Fibroblast of upper back skin (primary cell): ENCODE data around the gene ZG16B.

Experiments
- DNase-seq: peaks from one replicate; pipeline ENCODE4 v3.0.0-alpha.2; 2013

Gene ZG16B

GRCh38 chr16:2825906-2826305 is 4.2 kb upstream of the ZG16B start:
- DNase-seq, result no peak

GRCh38 chr16:2826591-2827373 is 3.3 kb upstream of the ZG16B start:
- no peak for DNase-seq

DNA sequence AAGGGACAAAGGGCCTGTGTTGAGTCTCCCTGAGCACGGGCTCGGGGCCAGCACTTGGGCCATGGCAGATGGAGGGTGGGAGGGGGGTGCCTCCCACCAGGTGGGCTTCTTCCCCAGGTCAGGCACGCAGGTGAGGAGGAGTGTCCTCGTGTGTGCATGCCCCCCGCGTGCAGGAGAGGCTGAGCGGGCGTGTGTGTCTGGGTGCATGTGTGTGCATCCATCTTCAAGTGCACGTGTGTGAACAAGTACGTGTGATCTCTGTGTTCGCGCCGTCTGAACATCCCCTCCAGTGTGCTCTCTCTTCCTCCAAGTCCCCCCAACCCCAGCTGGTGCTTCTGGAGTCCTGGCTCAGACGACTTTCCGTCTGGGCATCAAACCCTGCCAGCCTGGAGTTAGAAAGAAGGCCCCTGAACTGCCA is 2.7 kb upstream of the ZG16B start:
- DNase-seq, result no peak

- DNase-seq, result no peak
Observed at GRCh38 chr16:2827831-2828520, 2.1 kb upstream of the ZG16B start.

DNA sequence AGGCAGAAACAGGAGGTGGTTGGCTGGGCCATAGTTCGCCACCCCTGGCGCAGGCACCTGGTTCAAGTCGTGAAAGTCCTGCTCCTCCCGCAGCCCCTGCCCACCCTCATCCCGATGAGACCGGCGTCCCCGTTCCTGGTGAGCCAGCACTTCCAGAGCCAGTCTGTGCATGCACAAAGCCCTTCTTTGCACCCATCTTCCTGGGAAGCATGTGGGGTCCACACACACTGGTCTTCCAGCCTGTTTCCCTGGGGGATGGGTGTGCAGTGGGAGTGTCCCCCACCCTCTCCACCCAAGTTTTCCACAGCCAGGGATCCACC is 1.6 kb upstream of the ZG16B start:
- no peak for DNase-seq

- no peak for DNase-seq
Observed at GRCh38 chr16:2828876-2829430, 1.1 kb upstream of the ZG16B start.

GRCh38 chr16:2830355-2830695 is 222 bp downstream of the ZG16B start:
- no peak for DNase-seq

DNA sequence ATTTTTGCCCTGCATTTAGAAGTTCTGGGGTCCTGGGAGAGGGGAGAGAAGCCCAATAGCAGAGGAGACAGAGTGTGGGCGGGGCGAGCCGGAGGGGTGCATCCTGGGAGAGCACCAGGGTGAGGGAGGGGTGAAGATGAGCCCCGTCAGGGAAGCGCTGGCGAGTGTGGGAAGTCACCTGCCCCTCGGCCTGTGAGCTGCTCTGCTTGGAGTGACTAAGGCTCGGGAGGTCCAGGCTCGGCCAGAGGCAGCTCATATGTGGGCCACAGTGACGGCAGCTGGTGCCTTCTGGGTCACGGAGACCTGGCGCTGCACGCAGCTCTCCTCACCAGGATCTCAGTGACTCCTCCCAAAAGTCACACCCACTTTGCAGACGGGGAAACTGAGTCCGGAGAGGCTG is 1.1 kb downstream of the ZG16B start:
- no peak for DNase-seq

GRCh38 chr16:2833776-2834175 is 3.7 kb downstream of the ZG16B start:
- no peak for DNase-seq

- DNase-seq, result no peak
Observed at GRCh38 chr16:2834968-2835367, 4.9 kb downstream of the ZG16B start.

- peak; percentile 100 for DNase-seq
Observed at GRCh38 chr16:2835638-2836493, 5.8 kb downstream of the ZG16B start.

DNA sequence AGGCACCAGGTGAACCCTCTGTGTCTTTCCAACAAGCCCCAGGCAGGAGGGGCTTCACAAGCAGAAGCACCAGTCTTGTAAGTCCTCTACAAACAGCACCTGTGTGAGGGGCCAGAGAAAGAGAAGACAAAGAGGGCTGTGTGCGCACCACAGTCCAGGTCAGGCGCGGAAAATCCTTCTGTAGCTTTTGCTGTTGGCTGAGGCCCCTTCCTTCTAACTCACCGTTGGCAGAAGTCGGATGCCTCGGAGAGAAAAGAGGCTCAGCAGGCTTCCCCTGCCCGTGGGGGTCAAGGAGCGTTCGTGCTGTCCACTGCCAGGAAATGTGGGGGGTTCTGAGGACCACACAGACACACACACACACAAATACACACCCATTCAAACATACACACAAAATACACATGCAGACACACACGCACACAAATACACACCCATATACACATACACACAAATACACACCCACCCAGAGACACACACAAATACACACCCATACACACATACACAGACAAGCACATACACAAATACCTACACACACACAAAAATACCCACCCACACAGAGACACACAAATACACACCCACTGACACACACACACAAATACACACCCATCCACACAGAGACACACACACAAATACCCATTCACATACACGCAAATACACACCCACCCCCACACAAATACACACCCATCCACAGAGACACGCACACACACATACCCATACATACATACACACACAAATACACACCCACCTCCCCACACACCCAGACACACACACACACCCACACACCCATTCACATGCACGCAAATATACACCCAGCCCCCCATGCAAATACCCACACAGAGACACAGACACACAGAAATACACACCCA is 6.8 kb downstream of the ZG16B start:
- DNase-seq, result peak; percentile 13

- peak; percentile 82 for DNase-seq
Observed at GRCh38 chr16:2838928-2839327, 8.8 kb downstream of the ZG16B start.

DNA sequence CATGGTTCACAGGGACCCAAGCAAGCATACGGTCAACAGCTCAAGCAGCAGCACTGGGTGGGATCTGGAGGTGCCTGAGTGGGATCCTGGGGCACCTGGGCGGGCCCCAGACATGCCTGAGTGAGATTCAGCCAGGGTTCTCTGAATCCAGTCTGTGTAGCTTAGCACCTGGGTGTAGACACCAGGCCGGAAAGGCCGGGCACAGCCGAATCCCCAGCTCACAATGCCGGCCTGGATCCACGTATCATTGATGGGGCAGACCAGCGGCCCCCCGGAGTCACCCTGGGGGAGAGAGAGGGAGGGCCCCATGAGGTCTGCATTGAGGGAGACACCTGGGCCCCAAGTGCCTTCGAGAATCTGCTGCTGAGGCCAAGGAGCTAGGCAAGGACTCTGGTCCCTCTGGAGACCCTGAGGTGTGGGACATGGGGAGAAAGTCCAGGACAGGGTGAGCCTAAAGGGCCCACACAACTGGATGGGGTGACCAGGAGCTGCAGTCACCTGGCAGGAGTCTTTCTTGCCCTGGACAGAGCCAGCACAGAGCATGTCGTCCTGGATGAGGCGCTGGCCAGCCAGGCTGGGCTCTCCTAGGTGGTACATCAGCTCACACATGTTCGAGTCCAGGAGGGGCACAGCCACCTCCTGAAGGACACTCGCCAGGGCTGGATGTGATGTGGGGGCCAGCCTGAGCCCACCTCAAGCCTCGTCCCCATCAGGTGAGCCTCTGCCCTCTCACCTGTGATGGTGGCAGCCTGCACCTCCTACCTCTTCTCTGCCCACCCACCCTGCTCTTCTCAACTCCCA is 9.7 kb downstream of the ZG16B start:
- DNase-seq, result no peak

- no peak for DNase-seq
Observed at GRCh38 chr16:2840914-2841313, 10.8 kb downstream of the ZG16B start.

GRCh38 chr16:2841606-2842339 is 11.7 kb downstream of the ZG16B start:
- DNase-seq, result no peak

- peak; percentile 45 for DNase-seq
Observed at GRCh38 chr16:2842340-2843000, 12.4 kb downstream of the ZG16B start.

- DNase-seq, result no peak
Observed at GRCh38 chr16:2843526-2843925, 13.4 kb downstream of the ZG16B start.

- no peak for DNase-seq
Observed at GRCh38 chr16:2845116-2845515, 15.0 kb downstream of the ZG16B start.
